GM23248 (cell line): Measurements from ENCODE around the gene PLXDC1.

Experiments
- EZH2 ChIP-seq: fragments of 200-600 bp; sonication (generic); IDR thresholded peaks from 2 replicates; pipeline ENCODE4 v1.6.1; 2018; ENCODE audit warnings: antibody characterized with exemption, mild to moderate bottlenecking; ENCODE audit not compliant: insufficient read depth, poor library complexity, severe bottlenecking
- EZH2phosphoT487 ChIP-seq: fragments of 200-600 bp; sonication (generic); IDR thresholded peaks from 2 replicates; pipeline ENCODE4 v1.6.1; 2018; ENCODE audit warnings: antibody characterized with exemption, moderate library complexity, mild to moderate bottlenecking, low read depth; ENCODE audit not compliant: insufficient read depth

- TF ChIP-seq EZH2phosphoT487 (no peak), EZH2 (no peak)
Measured at GRCh38 chr17:39104046-39104445, 47.4 kb downstream of the PLXDC1 start.
